Non-pigmented ciliary epithelial cell (primary cell): ENCODE measurements around the gene CCDC9B.

Experiments
- DNase-seq: peaks from one replicate; pipeline ENCODE4 v3.0.0-alpha.2; 2010; ENCODE audit warnings: low read depth

CCDC9B gene

GRCh38 chr15:40290545-40290917 is 50.2 kb downstream of the CCDC9B start:
- DNase-seq, result no peak

GRCh38 chr15:40289140-40289775 is 51.5 kb downstream of the CCDC9B start:
- no peak for DNase-seq

GRCh38 chr15:40287968-40288367 is 52.8 kb downstream of the CCDC9B start:
- no peak for DNase-seq

GRCh38 chr15:40287505-40287904 is 53.2 kb downstream of the CCDC9B start:
- no peak for DNase-seq

GRCh38 chr15:40286794-40287193 is 53.9 kb downstream of the CCDC9B start:
- DNase-seq, result no peak

GRCh38 chr15:40286061-40286532 is 54.6 kb downstream of the CCDC9B start:
- DNase-seq, result no peak

GRCh38 chr15:40285554-40286011 is 55.2 kb downstream of the CCDC9B start:
- DNase-seq, result no peak

- no peak for DNase-seq
These were observed 55.6 kb downstream of the CCDC9B start for GRCh38 chr15:40285151-40285550.

- DNase-seq, result no peak
These were observed 57.0 kb downstream of the CCDC9B start for GRCh38 chr15:40283615-40284300.

GRCh38 chr15:40282869-40283614 is 57.7 kb downstream of the CCDC9B start, which contains the start of gene ANKRD63:
ANKRD63 (minus strand) TSS chr15:40283064; CDS start chr15:40282586, 478 bp downstream.
- DNase-seq, result no peak

GRCh38 chr15:40282147-40282868 is 58.4 kb downstream of the CCDC9B start:
- DNase-seq, result no peak

GRCh38 chr15:40281801-40282146 is 59.0 kb downstream of the CCDC9B start:
- no peak for DNase-seq
